SK-N-SH treated with all-trans-retinoic acid at 6 μM for 48 hours (cell line): ENCODE measurements around the gene CBX5.

Experiments used
- ARNTL ChIP-seq: fragments of 450-650 bp; formaldehyde crosslinking; IDR thresholded peaks from 2 replicates; pipeline ENCODE4 v1.5.0; 2020; ENCODE audit warnings: low read depth, mild to moderate bottlenecking, moderate library complexity, borderline replicate concordance
- OSR1 ChIP-seq: fragments of 250-450 bp; sonication (Bioruptor Pico); IDR thresholded peaks from 2 replicates; pipeline ENCODE4 v1.8.0; 2022; ENCODE audit warnings: moderate library complexity, mild to moderate bottlenecking, inconsistent platforms
- POU6F1 ChIP-seq: fragments of 250-450 bp; sonication (Bioruptor Pico); IDR thresholded peaks from 2 replicates; pipeline ENCODE4 v1.8.0; 2021; ENCODE audit warnings: low read depth, mild to moderate bottlenecking, moderate library complexity, borderline replicate concordance
- TOX ChIP-seq: fragments of 250-450 bp; sonication (Bioruptor Pico); IDR thresholded peaks from 2 replicates; pipeline ENCODE4 v1.8.0; 2021; ENCODE audit warnings: mild to moderate bottlenecking, moderate library complexity, borderline replicate concordance

- TF ChIP-seq ARNTL (CRISPR knock-in tag) (no peak), TOX (CRISPR knock-in tag) (no peak), OSR1 (CRISPR knock-in tag) (no peak), POU6F1 (CRISPR knock-in tag) (no peak)
Measured at GRCh38 chr12:54294152-54294952, 14.4 kb upstream of the CBX5 start.
